ENCODE data around the gene THOC1. TPM values are rescaled to one million over a fixed set of nuclear protein-coding genes. Genes with fewer than 3 reads are reported as not detected.

THOC1 gene
- total and polyA plus RNA-seq, 2 donors (not counting 1 experiment from before 2014, with no cell fraction given), result 18.3 to 78.7 TPM

GRCh38 chr18:274313-274712 lies 6.5 kb upstream of the THOC1 start:
- TF ChIP-seq EZH2 (IDR thresholded peaks at IDR 0.05; ENCODE audit: borderline replicate concordance, insufficient read depth, low read depth, low read length, poor library complexity, severe bottlenecking), result no peak
- TF ChIP-seq CTCF (IDR thresholded peaks at IDR 0.05), result no peak
- no peaks in the 10 kb centered on the region for H3K79me2 ChIP-seq (ENCODE audit: control insufficient read depth, insufficient read depth, low read length)
- H3K4me2 ChIP-seq (replicated peaks; ENCODE audit: low read depth, low read length, poor library complexity, severe bottlenecking), result no peak overlapping the region
- WGBS (ENCODE audit: insufficient coverage), result 90% methylated on average over 5 of the region's 8 CpGs
- ATAC-seq (ENCODE audit: low read depth) (no peak), DNase-seq (no peak)
- no peaks in the 10 kb centered on the region for H3K9me3 Mint-ChIP-seq (ENCODE audit: insufficient read depth)
- no peaks in the 10 kb centered on the region for H3K36me3 ChIP-seq (replicated peaks in 1 of 2; ENCODE audit: control extremely low read depth in 1 of 2, control insufficient read depth in 1 of 2, extremely low read depth in 1 of 2, insufficient read depth in 2 of 2, low read length in 1 of 2)
- H3K4me1 Mint-ChIP-seq, result peaks cover 6% of the 10 kb centered on the region
- peaks cover 0 to 9% (median 4%) of the 10 kb centered on the region in 3 donors for H3K9me3 ChIP-seq (ENCODE audit: control extremely low read depth in 1 of 3, control insufficient read depth in 2 of 3, insufficient read depth in 1 of 3, low read length in 2 of 3)
- no peak overlapping the region for H3K27ac Mint-ChIP-seq
- H4K20me1 ChIP-seq (ENCODE audit: control insufficient read depth, insufficient read depth, low read length, poor library complexity, severe bottlenecking), result no peaks in the 10 kb centered on the region
- no peaks in the 10 kb centered on the region for H3K27me3 Mint-ChIP-seq
- peaks cover 0 to 3% (median 0%) of the 10 kb centered on the region in 4 experiments for H3K27me3 ChIP-seq (replicated peaks in 1 of 4; ENCODE audit: control extremely low read depth in 1 of 4, control insufficient read depth in 3 of 4, insufficient read depth in 4 of 4, low read length in 3 of 4)
- H3K27ac ChIP-seq (ENCODE audit: low read length in 2 of 2), result no peak overlapping the region
- intact Hi-C loops (cut with micrococcal nuclease), result no loop called here
- POLR2A ChIA-PET, result no interaction called here
- H3K4me3 ChIP-seq (ENCODE audit: control extremely low read depth in 1 of 5, extremely low read depth in 1 of 5, insufficient read depth in 1 of 5, low read depth in 2 of 5, low read length in 4 of 5), result no peak overlapping the region
- no peak overlapping the region for H3K4me3 Mint-ChIP-seq
- no peak overlapping the region for H2AFZ ChIP-seq (ENCODE audit: insufficient read depth, low read depth, low read length, poor library complexity, severe bottlenecking)
- CTCF ChIA-PET, result no interaction called here
- H3K4me1 ChIP-seq (ENCODE audit: control insufficient read depth in 2 of 2, insufficient read depth in 2 of 2, low read length in 2 of 2), result peaks cover 0 to under 1% of the 10 kb centered on the region in 2 donors
- H3K9ac ChIP-seq (ENCODE audit: low read length), result no peak overlapping the region

DNA sequence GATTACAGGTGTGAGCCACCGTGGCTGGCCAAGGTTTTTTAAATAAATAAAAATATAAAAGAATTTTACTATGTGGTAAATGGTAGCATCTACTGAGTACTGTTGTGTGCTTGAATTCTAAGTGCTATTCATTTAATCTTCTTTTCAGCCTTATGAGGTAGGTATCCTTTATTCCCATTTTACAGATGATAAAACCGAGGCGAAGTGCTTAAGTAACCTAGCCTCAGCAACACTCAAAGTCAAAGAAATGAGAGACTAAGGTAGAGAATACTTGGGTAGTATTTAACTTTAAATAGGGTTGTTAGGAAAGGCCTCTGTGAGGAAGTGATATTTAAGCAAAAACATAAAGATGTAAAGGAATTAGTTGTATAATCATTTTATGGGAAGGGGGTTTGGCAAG lies 5.7 kb upstream of the THOC1 start:
- CTCF ChIA-PET, result no interaction called here
- no CpG with 5 or more reads among the region's 3 CpGs for WGBS (ENCODE audit: insufficient coverage)

More for the DNA sequence above, 5.7 kb upstream of the THOC1 start:
- H3K27ac Mint-ChIP-seq, result no peak overlapping the region
- Histone ChIP-seq H2AFZ (ENCODE audit: insufficient read depth, low read depth, low read length, poor library complexity, severe bottlenecking) (no peak overlapping the region), H3K4me1 (ENCODE audit: control insufficient read depth in 2 of 2, insufficient read depth in 2 of 2, low read length in 2 of 2) (peaks cover 3 to 9% of the 10 kb centered on the region in 2 donors), H3K9me3 (ENCODE audit: control extremely low read depth in 1 of 3, control insufficient read depth in 2 of 3, insufficient read depth in 1 of 3, low read length in 2 of 3) (peaks cover 0 to 5% (median 2%) of the 10 kb centered on the region in 3 donors), H3K27ac (ENCODE audit: low read length in 2 of 2) (no peak overlapping the region), H3K36me3 (replicated peaks in 1 of 2; ENCODE audit: control extremely low read depth in 1 of 2, control insufficient read depth in 1 of 2, extremely low read depth in 1 of 2, insufficient read depth in 2 of 2, low read length in 1 of 2) (no peaks in the 10 kb centered on the region), H3K79me2 (ENCODE audit: control insufficient read depth, insufficient read depth, low read length) (no peaks in the 10 kb centered on the region), H3K4me2 (replicated peaks; ENCODE audit: low read depth, low read length, poor library complexity, severe bottlenecking) (no peak overlapping the region), H3K27me3 (replicated peaks in 1 of 4; ENCODE audit: control extremely low read depth in 1 of 4, control insufficient read depth in 3 of 4, insufficient read depth in 4 of 4, low read length in 3 of 4) (peaks cover 0 to 2% (median 0%) of the 10 kb centered on the region in 4 experiments), H3K9ac (ENCODE audit: low read length) (no peak overlapping the region), H3K4me3 (ENCODE audit: control extremely low read depth in 1 of 5, extremely low read depth in 1 of 5, insufficient read depth in 1 of 5, low read depth in 2 of 5, low read length in 4 of 5) (no peak overlapping the region), H4K20me1 (ENCODE audit: control insufficient read depth, insufficient read depth, low read length, poor library complexity, severe bottlenecking) (no peaks in the 10 kb centered on the region)
- H3K9me3 Mint-ChIP-seq (ENCODE audit: insufficient read depth), result no peaks in the 10 kb centered on the region
- H3K4me1 Mint-ChIP-seq, result peaks cover 11% of the 10 kb centered on the region
- TF ChIP-seq CTCF (IDR thresholded peaks at IDR 0.05), result no peak
- TF ChIP-seq EZH2 (IDR thresholded peaks at IDR 0.05; ENCODE audit: borderline replicate concordance, insufficient read depth, low read depth, low read length, poor library complexity, severe bottlenecking), result no peak
- H3K4me3 Mint-ChIP-seq, result no peak overlapping the region
- no peak for ATAC-seq (ENCODE audit: low read depth)
- POLR2A ChIA-PET, result no interaction called here
- DNase-seq, result no peak
- H3K27me3 Mint-ChIP-seq, result no peaks in the 10 kb centered on the region
- intact Hi-C loops (cut with micrococcal nuclease), result no loop called here
